Prostate gland (tissue), 2 donors: ENCODE measurements around the gene C1orf185. TPM values are rescaled to one million over a fixed set of nuclear protein-coding genes. Genes with fewer than 3 reads are reported as not detected.

ENCODE experiments used
- DNase-seq: peaks from one replicate; pipeline ENCODE4 v3.0.0-alpha.2; 2019; ENCODE audit warnings: low spot score
- H3K27ac ChIP-seq, 2 donors: fragments of 200-600 bp; sonication (generic); 2 replicates each; pipeline ENCODE4 v1.5.1; 2017 to 2019
- H3K27me3 ChIP-seq: fragments of 200-600 bp; sonication (generic); replicated peaks from 2 replicates; pipeline ENCODE4 v1.5.1; 2019; ENCODE audit not compliant: insufficient read depth
- H3K36me3 ChIP-seq, 2 donors: fragments of 200-600 bp; sonication (generic); 1 replicate in 1 of 2; 2 replicates in 1 of 2; pipeline versions ENCODE4 v1.5.1 to v1.8.1; 2017 to 2019
- H3K4me1 ChIP-seq: fragments of 200-600 bp; sonication (generic); replicated peaks from 2 replicates; pipeline ENCODE4 v1.5.1; 2019
- H3K4me3 ChIP-seq, 2 donors: fragments of 200-600 bp; sonication (generic); 2 replicates each; pipeline ENCODE4 v1.5.1; 2017 to 2019
- H3K9me3 ChIP-seq: fragments of 200-600 bp; sonication (generic); 2 replicates; pipeline ENCODE4 v1.5.1; 2017
- CTCF ChIP-seq, 4 experiments: fragments of 200-600 bp in 2 of 4; fragments of 450-650 bp in 2 of 4; sonication (generic) in 2 of 4; IDR thresholded peaks; 1 replicate in 3 of 4; 2 replicates in 1 of 4; pipeline ENCODE4 v1.5.1; 2016 to 2019; ENCODE audit warnings: antibody characterized with exemption in 4 of 4, mild to moderate bottlenecking in 2 of 4, moderate library complexity in 2 of 4
- POLR2A ChIP-seq: fragments of 450-650 bp; IDR thresholded peaks from one replicate; pipeline ENCODE4 v1.6.1; 2016; ENCODE audit warnings: antibody characterized with exemption, mild to moderate bottlenecking
- POLR2AphosphoS5 ChIP-seq: sonication (generic); formaldehyde crosslinking; IDR thresholded peaks from one replicate; pipeline ENCODE4 v1.6.1; 2017; ENCODE audit warnings: antibody characterized with exemption
- WGBS: methylation state at CpG from one replicate; pipeline ENCODE4 v1.1.5; 2018; 5-methylcytosine and 5-hydroxymethylcytosine counted together
- intact Hi-C: fragments of 100-400 bp; cut with DNase I; formaldehyde crosslinking; loops from one replicate; pipeline ENCODE4 v1.14.2; 2022
- total RNA-seq, 2 donors: library from RNA; depleted of rRNA; stranded (reverse); fragments of >200 nt; gene quantifications; one replicate each; pipeline ENCODE4 v1.1.0, GENCODE V29; 2016

Gene C1orf185
- total RNA-seq, 2 donors from 2014 or later: not detected

- intact Hi-C loops: no loop called here
- Histone ChIP-seq H3K4me1 (no peaks in the 10 kb centered on the region), H3K9me3 (no peaks in the 10 kb centered on the region), H3K27me3 (no peaks in the 10 kb centered on the region), H3K27ac (no peak overlapping the region), H3K36me3 (no peaks in the 10 kb centered on the region), H3K4me3 (no peak overlapping the region)
- 94% methylated on average over 1 of the region's 1 CpG for WGBS
- TF ChIP-seq CTCF (IDR thresholded peaks at IDR 0.05) (no peak), POLR2A (no peak), POLR2AphosphoS5 (no peak)
- DNase-seq: no peak
Measured at GRCh38 chr1:51070640-51071039, 31.4 kb upstream of the C1orf185 start.

- TF ChIP-seq CTCF (IDR thresholded peaks at IDR 0.05): no peak
- no peak for TF ChIP-seq POLR2AphosphoS5
- no peak for TF ChIP-seq POLR2A
- Histone ChIP-seq H3K27me3 (no peaks in the 10 kb centered on the region), H3K4me3 (no peak overlapping the region), H3K27ac (no peak overlapping the region), H3K4me1 (no peaks in the 10 kb centered on the region), H3K36me3 (no peaks in the 10 kb centered on the region), H3K9me3 (no peaks in the 10 kb centered on the region)
- WGBS: 74% methylated on average over 11 of the region's 11 CpGs
- DNase-seq: no peak
- intact Hi-C loops: no loop called here
Measured at GRCh38 chr1:51071291-51072042, 30.6 kb upstream of the C1orf185 start.

- 86% methylated on average over 16 of the region's 16 CpGs for WGBS
- intact Hi-C loops: no loop called here
Measured at GRCh38 chr1:51072043-51072439, 30.0 kb upstream of the C1orf185 start.

GRCh38 chr1:51072651-51073050 lies 29.4 kb upstream of the C1orf185 start:
- DNase-seq: no peak
- TF ChIP-seq CTCF (IDR thresholded peaks at IDR 0.05): no peak
- no peak for TF ChIP-seq POLR2A
- TF ChIP-seq POLR2AphosphoS5: no peak

More at GRCh38 chr1:51072043-51072439, 30.0 kb upstream of the C1orf185 start:
- H3K4me3 ChIP-seq: no peak overlapping the region
- H3K36me3 ChIP-seq: no peaks in the 10 kb centered on the region
- H3K27ac ChIP-seq: no peak overlapping the region
- H3K4me1 ChIP-seq: no peaks in the 10 kb centered on the region
- TF ChIP-seq CTCF (IDR thresholded peaks at IDR 0.05) (no peak), POLR2AphosphoS5 (no peak), POLR2A (no peak)
- H3K27me3 ChIP-seq: no peaks in the 10 kb centered on the region
- DNase-seq: no peak
- H3K9me3 ChIP-seq: no peaks in the 10 kb centered on the region

GRCh38 chr1:51073456-51073855 lies 28.6 kb upstream of the C1orf185 start:
- WGBS: 71% methylated on average over 1 of the region's 1 CpG
- H3K4me1 ChIP-seq: no peaks in the 10 kb centered on the region
- no peaks in the 10 kb centered on the region for H3K36me3 ChIP-seq
- no peak for DNase-seq
- TF ChIP-seq POLR2A (no peak), POLR2AphosphoS5 (no peak), CTCF (IDR thresholded peaks at IDR 0.05) (no peak)
- no peak overlapping the region for H3K27ac ChIP-seq
- no peak overlapping the region for H3K4me3 ChIP-seq
- H3K9me3 ChIP-seq: no peaks in the 10 kb centered on the region
- intact Hi-C loops: no loop called here
- H3K27me3 ChIP-seq: no peaks in the 10 kb centered on the region

More at GRCh38 chr1:51072651-51073050, 29.4 kb upstream of the C1orf185 start:
- no peaks in the 10 kb centered on the region for H3K4me1 ChIP-seq
- H3K27me3 ChIP-seq: no peaks in the 10 kb centered on the region
- intact Hi-C loops: no loop called here
- H3K9me3 ChIP-seq: no peaks in the 10 kb centered on the region
- H3K27ac ChIP-seq: no peak overlapping the region
- no peak overlapping the region for H3K4me3 ChIP-seq
- H3K36me3 ChIP-seq: no peaks in the 10 kb centered on the region
